Measurements from ENCODE around the gene KCNMA1. TPM values are rescaled to one million over a fixed set of nuclear protein-coding genes. Genes with fewer than 3 reads are reported as not detected.

KCNMA1 gene
- total RNA-seq, 1 experiment from 2014 or later: 0.49 TPM

DNA sequence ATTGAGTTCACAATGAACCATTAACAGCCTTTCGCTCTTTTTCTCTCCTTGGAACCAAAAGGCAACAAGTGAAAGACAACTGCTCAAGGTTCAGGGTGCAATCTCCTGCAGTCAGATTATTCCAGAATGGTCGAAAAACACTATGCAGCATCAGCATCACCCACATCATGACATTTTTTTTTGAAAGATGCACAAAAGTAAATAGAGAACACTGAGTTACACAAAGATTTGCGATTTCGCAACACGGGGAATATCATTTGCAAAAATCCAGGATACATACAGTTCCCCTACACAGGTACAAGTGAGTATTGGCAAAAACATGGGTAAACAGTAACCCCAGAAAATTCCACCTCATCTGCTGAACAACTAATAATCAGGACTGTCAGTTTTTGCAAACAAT, 611.5 kb downstream of the KCNMA1 start:
- no peaks in the 10 kb centered on the region for H4K20me1 ChIP-seq (ENCODE audit: insufficient read depth)
- no peaks in the 10 kb centered on the region for H3K36me3 ChIP-seq (ENCODE audit: control insufficient read depth in 1 of 2, insufficient read depth in 2 of 2, low read length in 2 of 2)
- ChIA-PET RAD21 (ENCODE audit: low non-redundant PET in 1 of 2, low total read pairs in 2 of 2, uncharacterized antibody in 2 of 2, unreplicated experiment in 2 of 2) (no interaction called here), CTCF (no interaction called here), POLR2A (no interaction called here)
- no peaks in the 10 kb centered on the region for H3K9me3 ChIP-seq (ENCODE audit: control insufficient read depth in 1 of 2, insufficient read depth in 1 of 2, low read depth in 1 of 2, low read length in 2 of 2)
- H3K9me2 ChIP-seq (ENCODE audit: insufficient read depth): no peaks in the 10 kb centered on the region
- peaks cover 54% of the 10 kb centered on the region for H3K27me3 ChIP-seq (ENCODE audit: insufficient read depth, low read length)
- DNase-seq (ENCODE audit: low read depth, low spot score) (no peak), ATAC-seq (no peak)
- no peak overlapping the region for H3K4me3 ChIP-seq (replicated peaks in 1 of 2; ENCODE audit: low read depth in 1 of 2, low read length in 2 of 2)
- no peaks in the 10 kb centered on the region for H3K4me1 ChIP-seq (ENCODE audit: control insufficient read depth in 1 of 2, insufficient read depth in 2 of 2, low read length in 2 of 2)
- no peaks in the 10 kb centered on the region for H3K79me2 ChIP-seq (ENCODE audit: insufficient read depth, low read length)
- intact Hi-C loops (cut with micrococcal nuclease): no loop called here
- TF ChIP-seq CEBPB (IDR thresholded peaks at IDR 0.05; ENCODE audit: low read depth) (no peak), ZNF274 (IDR thresholded peaks at IDR 0.05; ENCODE audit: low read depth, low read length) (no peak), REST (IDR thresholded peaks at IDR 0.05; ENCODE audit: low read depth) (no peak), EZH2 (IDR thresholded peaks at IDR 0.05) (no peak), POLR2AphosphoS5 (IDR thresholded peaks at IDR 0.05; ENCODE audit: low read depth, low read length) (no peak), EGR1 (IDR thresholded peaks at IDR 0.05; ENCODE audit: low read depth) (no peak), MAX (IDR thresholded peaks at IDR 0.05) (no peak)
- TF ChIP-seq, protein P1, sequence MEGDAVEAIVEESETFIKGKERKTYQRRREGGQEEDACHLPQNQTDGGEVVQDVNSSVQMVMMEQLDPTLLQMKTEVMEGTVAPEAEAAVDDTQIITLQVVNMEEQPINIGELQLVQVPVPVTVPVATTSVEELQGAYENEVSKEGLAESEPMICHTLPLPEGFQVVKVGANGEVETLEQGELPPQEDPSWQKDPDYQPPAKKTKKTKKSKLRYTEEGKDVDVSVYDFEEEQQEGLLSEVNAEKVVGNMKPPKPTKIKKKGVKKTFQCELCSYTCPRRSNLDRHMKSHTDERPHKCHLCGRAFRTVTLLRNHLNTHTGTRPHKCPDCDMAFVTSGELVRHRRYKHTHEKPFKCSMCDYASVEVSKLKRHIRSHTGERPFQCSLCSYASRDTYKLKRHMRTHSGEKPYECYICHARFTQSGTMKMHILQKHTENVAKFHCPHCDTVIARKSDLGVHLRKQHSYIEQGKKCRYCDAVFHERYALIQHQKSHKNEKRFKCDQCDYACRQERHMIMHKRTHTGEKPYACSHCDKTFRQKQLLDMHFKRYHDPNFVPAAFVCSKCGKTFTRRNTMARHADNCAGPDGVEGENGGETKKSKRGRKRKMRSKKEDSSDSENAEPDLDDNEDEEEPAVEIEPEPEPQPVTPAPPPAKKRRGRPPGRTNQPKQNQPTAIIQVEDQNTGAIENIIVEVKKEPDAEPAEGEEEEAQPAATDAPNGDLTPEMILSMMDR (IDR thresholded peaks at IDR 0.05 in 2 of 3, conservative IDR thresholded peaks at IDR 0.05 in 1 of 3; ENCODE audit: borderline replicate concordance in 1 of 3, insufficient read depth in 1 of 3, low read depth in 2 of 3, low read length in 2 of 3): no peak
- no peak overlapping the region for H3K9ac ChIP-seq (ENCODE audit: low read length)
- H3K27ac ChIP-seq (ENCODE audit: low read depth, low read length): no peak overlapping the region
- H3K4me2 ChIP-seq (ENCODE audit: low read length): no peak overlapping the region
- H2AFZ ChIP-seq (ENCODE audit: low read depth, low read length, poor library complexity, severe bottlenecking): no peak overlapping the region
- BruUV-seq (replicated peaks): no TSS peak

All from HCT116 (cell line).